ENCODE measurements around the gene RNU6-9. TPM values are rescaled to one million over a fixed set of nuclear protein-coding genes. Genes with fewer than 3 reads are reported as not detected.

RNU6-9 gene
- total and polyA plus RNA-seq, 12 donors, result not detected

DNA sequence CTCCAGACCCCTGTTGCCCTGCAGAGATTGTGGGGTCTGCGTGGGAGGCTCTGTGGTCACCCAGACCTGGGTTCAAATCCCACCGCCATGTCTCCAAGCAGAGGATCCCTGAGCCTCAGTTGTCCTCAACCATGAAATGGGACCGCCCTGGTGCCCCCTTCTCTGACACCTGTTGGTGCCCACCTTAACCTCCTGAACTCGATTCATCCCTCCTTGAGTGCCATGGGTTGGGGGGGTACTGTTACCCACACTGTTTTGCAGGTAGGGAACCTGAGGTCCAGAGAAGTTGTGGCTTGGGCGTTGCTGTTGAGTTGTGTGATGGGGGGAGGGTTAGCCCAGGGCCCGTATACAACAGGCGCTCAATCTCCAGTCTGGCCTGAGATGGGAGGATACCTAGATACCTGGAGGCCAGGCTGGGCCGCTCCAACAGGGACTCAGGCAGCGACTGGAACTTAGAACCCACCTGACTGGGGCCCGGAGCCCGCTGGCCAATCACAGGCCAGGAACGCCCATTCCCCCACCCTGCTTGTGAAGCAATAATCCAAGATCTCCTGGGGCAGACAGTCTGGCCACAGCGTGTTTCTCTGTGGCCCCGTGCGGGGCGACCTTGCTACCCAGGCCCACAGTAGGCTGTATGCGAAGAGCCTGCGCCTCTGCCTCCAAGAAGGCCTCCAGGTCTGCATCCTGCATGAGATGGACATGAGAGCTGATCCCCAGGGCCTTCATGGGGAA lies 35.4 kb downstream of the RNU6-9 start:
- Histone ChIP-seq H3K36me3 (peaks cover 0 to 7% (median 0%) of the 10 kb centered on the region in 9 donors), H3K9me3 (no peaks in the 10 kb centered on the region), H3K27me3 (no peaks in the 10 kb centered on the region), H3K27ac (peak overlapping the region in 2 of 10 donors; percentile 88 to 98), H3K4me3 (no peak overlapping the region), H3K4me1 (peaks cover 20 to 58% (median 33%) of the 10 kb centered on the region in 9 donors)
- 90 to 92% methylated on average over 18 of the region's 18 CpGs for WGBS, 2 donors
- peak in 1 of 2 donors; percentile 28 for DNase-seq
- TF ChIP-seq, protein P1, sequence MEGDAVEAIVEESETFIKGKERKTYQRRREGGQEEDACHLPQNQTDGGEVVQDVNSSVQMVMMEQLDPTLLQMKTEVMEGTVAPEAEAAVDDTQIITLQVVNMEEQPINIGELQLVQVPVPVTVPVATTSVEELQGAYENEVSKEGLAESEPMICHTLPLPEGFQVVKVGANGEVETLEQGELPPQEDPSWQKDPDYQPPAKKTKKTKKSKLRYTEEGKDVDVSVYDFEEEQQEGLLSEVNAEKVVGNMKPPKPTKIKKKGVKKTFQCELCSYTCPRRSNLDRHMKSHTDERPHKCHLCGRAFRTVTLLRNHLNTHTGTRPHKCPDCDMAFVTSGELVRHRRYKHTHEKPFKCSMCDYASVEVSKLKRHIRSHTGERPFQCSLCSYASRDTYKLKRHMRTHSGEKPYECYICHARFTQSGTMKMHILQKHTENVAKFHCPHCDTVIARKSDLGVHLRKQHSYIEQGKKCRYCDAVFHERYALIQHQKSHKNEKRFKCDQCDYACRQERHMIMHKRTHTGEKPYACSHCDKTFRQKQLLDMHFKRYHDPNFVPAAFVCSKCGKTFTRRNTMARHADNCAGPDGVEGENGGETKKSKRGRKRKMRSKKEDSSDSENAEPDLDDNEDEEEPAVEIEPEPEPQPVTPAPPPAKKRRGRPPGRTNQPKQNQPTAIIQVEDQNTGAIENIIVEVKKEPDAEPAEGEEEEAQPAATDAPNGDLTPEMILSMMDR (IDR thresholded peaks at IDR 0.05), result no peak
- ATAC-seq, result no peak
- intact Hi-C loops (cut with DNase I), result loop anchor here in 4 of 10 donors (2.0 to 10.0 kb wide), 4 partner anchors 68 to 316 kb away; partner anchors contain the start of genes ATP5F1D (in 2 of the 4), CBARP (in 1 of the 4) and MIDN (in 1 of the 4)

DNA sequence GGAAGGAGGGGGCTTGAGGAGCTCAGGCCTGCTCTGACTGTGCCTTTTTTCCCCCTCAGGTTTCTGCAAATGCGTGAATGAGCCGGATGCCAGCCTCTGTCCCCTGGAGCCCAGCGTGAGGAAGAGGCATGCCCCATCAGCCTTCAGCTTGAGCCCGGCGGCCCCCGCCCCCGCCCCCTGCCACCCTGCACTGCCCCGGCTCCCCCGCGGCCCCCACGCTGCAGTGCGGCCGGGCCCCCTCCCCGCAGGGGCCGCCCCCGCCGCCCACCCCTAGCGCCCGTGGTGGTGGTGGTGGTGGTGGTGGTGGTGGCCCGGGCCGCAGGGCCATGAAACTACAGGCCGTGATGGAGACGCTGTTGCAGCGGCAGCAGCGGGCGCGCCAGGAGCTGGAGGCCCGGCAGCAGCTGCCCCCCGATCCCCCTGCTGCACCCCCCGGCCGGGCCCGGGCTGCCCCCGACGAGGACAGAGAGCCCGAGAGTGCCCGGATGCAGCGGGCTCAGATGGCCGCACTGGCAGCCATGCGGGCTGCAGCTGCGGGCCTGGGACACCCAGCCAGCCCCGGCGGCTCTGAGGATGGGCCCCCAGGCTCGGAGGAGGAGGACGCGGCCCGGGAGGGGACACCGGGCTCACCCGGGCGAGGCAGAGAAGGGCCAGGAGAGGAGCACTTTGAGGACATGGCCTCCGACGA lies 36.1 kb downstream of the RNU6-9 start:
- ATAC-seq, result no peak
- no peak overlapping the region for H3K4me3 ChIP-seq
- H3K9me3 ChIP-seq, result no peaks in the 10 kb centered on the region
- no peak overlapping the region for H3K27ac ChIP-seq
- peaks cover 27 to 58% (median 40%) of the 10 kb centered on the region in 9 donors for H3K4me1 ChIP-seq
- 95 to 96% methylated on average over 43 to 51 of the region's 51 CpGs for WGBS, 2 donors
- no peaks in the 10 kb centered on the region for H3K27me3 ChIP-seq
- intact Hi-C loops (cut with DNase I), result loop anchor here in 4 of 10 donors (2.0 to 10.0 kb wide), 4 partner anchors 67 to 315 kb away; partner anchors contain the start of genes ATP5F1D (in 2 of the 4), CBARP (in 1 of the 4) and MIDN (in 1 of the 4)
- TF ChIP-seq, protein P1 (IDR thresholded peaks at IDR 0.05), result no peak
- H3K36me3 ChIP-seq, result peaks cover 0 to 7% (median 0%) of the 10 kb centered on the region in 9 donors
- peak in 1 of 2 donors; percentile 7 for DNase-seq

DNA sequence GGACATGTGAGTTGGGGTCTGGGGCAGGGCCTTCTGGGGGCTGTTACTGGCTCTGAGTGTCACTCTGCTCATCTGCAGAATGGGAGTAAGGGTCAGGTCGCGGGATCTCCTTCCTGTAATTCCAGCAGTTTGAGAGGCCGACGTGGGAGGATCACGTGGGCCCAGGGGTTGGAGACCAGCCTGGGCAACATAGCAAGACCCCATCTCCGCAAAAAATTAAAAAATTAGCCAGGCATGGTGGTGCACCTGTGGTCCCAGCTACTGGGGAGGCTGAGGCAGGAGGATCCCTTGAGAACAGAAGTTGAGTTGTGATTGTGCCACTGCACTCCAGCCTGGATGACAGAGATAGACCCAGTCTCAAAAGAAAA lies 36.6 kb downstream of the RNU6-9 start:
- H3K27me3 ChIP-seq, result no peaks in the 10 kb centered on the region
- intact Hi-C loops (cut with DNase I), result loop anchor here in 4 of 10 donors (2.0 to 10.0 kb wide), 4 partner anchors 67 to 315 kb away; partner anchors contain the start of genes ATP5F1D (in 2 of the 4), CBARP (in 1 of the 4) and MIDN (in 1 of the 4)
- H3K4me3 ChIP-seq, result no peak overlapping the region
- DNase-seq, result no peak
- H3K4me1 ChIP-seq, result peaks cover 28 to 58% (median 42%) of the 10 kb centered on the region in 9 donors
- no peaks in the 10 kb centered on the region for H3K9me3 ChIP-seq
- H3K36me3 ChIP-seq, result peaks cover 0 to 7% (median 0%) of the 10 kb centered on the region in 9 donors
- no peak for ATAC-seq
- TF ChIP-seq, protein P1 (IDR thresholded peaks at IDR 0.05), result no peak
- 95 to 97% methylated on average over 6 of the region's 6 CpGs for WGBS, 2 donors
- no peak overlapping the region for H3K27ac ChIP-seq

Measured in heart right ventricle (tissue), 16 donors.